ENCODE results near the gene RBM28. TPM values are rescaled to one million over a fixed set of nuclear protein-coding genes. Genes with fewer than 3 reads are reported as not detected.

The RBM28 gene
- total RNA-seq, 2 experiments from 2014 or later = 46.2 to 56.0 TPM

DNA sequence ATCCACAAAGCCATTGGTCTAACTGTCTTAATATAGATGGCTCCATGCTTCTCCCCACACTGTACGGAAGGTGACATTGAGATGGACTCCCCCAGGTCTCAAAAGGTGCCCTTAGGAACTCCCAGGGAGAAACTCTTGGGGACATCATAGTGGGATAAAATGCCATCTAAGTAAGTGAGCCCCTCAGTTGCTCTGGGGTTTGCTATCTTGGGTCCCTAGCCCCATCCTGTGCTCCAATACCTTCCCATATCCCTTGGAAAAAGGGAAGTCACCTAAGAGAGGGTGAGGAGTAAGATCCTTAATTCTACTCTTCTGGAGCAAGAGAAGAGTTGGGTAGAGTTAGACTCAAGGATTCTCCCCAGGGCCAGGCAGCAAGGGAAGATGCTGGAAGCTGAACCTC, 9.9 kb upstream of the RBM28 start:
- no peak overlapping the region for H3K27ac Mint-ChIP-seq
- H3K9me3 Mint-ChIP-seq = no peaks in the 10 kb centered on the region
- ChIA-PET CTCF (interaction anchor here (0.7 to 4.2 kb wide), 6 partner anchors 9 to 34 kb away, joined by 3 to 36 read pairs (median 4); partner anchors contain the start of gene RBM28), POLR2A (no interaction called here)
- H3K4me3 Mint-ChIP-seq = no peak overlapping the region
- peaks cover 5% of the 10 kb centered on the region for H3K4me1 Mint-ChIP-seq (ENCODE audit: low read depth)
- no peaks in the 10 kb centered on the region for H3K36me3 Mint-ChIP-seq
- intact Hi-C loops (cut with micrococcal nuclease) = no loop called here
- H3K27me3 Mint-ChIP-seq = peaks cover 30% of the 10 kb centered on the region
- no peak for DNase-seq

GRCh38 chr7:128353189-128353588, 9.5 kb upstream of the RBM28 start:
- CTCF ChIA-PET = interaction anchor here (0.6 to 4.2 kb wide), 8 partner anchors 9 to 72 kb away, joined by 3 to 36 read pairs (median 4); partner anchors contain the start of gene RBM28
- H3K27ac Mint-ChIP-seq = no peak overlapping the region
- POLR2A ChIA-PET = no interaction called here
- H3K36me3 Mint-ChIP-seq = no peaks in the 10 kb centered on the region
- no peak overlapping the region for H3K4me3 Mint-ChIP-seq
- H3K27me3 Mint-ChIP-seq = peaks cover 31% of the 10 kb centered on the region
- intact Hi-C loops (cut with micrococcal nuclease) = no loop called here
- no peaks in the 10 kb centered on the region for H3K9me3 Mint-ChIP-seq
- H3K4me1 Mint-ChIP-seq (ENCODE audit: low read depth) = peaks cover 5% of the 10 kb centered on the region
- DNase-seq = no peak

GRCh38 chr7:128352636-128353035, 8.9 kb upstream of the RBM28 start:
- ChIA-PET CTCF (interaction anchor here (0.6 to 4.2 kb wide), 7 partner anchors 10 to 73 kb away, joined by 3 to 36 read pairs (median 4); no protein-coding TSS in a partner anchor), POLR2A (no interaction called here)
- Mint-ChIP-seq H3K36me3 (no peaks in the 10 kb centered on the region), H3K9me3 (no peaks in the 10 kb centered on the region), H3K4me1 (ENCODE audit: low read depth) (peaks cover 5% of the 10 kb centered on the region), H3K27ac (no peak overlapping the region), H3K27me3 (peaks cover 31% of the 10 kb centered on the region), H3K4me3 (no peak overlapping the region)
- intact Hi-C loops (cut with micrococcal nuclease) = no loop called here
- DNase-seq = no peak

- ChIA-PET CTCF (interaction anchor here (1.1 to 9.0 kb wide), 5 partner anchors 10 to 73 kb away, joined by 4 to 507 read pairs (median 6); no protein-coding TSS in a partner anchor), POLR2A (no interaction called here)
- Mint-ChIP-seq H3K9me3 (no peaks in the 10 kb centered on the region), H3K27me3 (peaks cover 31% of the 10 kb centered on the region), H3K4me1 (ENCODE audit: low read depth) (peaks cover 5% of the 10 kb centered on the region), H3K27ac (no peak overlapping the region), H3K36me3 (no peaks in the 10 kb centered on the region), H3K4me3 (no peak overlapping the region)
- intact Hi-C loops (cut with micrococcal nuclease) = no loop called here
- DNase-seq = peak; percentile 42
Observed at GRCh38 chr7:128352153-128352537, 8.4 kb upstream of the RBM28 start.

GRCh38 chr7:128351296-128352152, 7.8 kb upstream of the RBM28 start:
- DNase-seq = peak; percentile 20
- no peaks in the 10 kb centered on the region for H3K36me3 Mint-ChIP-seq
- H3K27me3 Mint-ChIP-seq = peaks cover 31% of the 10 kb centered on the region
- H3K27ac Mint-ChIP-seq = no peak overlapping the region
- H3K4me3 Mint-ChIP-seq = no peak overlapping the region
- intact Hi-C loops (cut with micrococcal nuclease) = no loop called here
- POLR2A ChIA-PET = no interaction called here
- no peaks in the 10 kb centered on the region for H3K9me3 Mint-ChIP-seq
- CTCF ChIA-PET = interaction anchor here (1.0 to 9.0 kb wide), 4 partner anchors 33 to 75 kb away, joined by 3 to 507 read pairs (median 62); no protein-coding TSS in a partner anchor
- peaks cover 5% of the 10 kb centered on the region for H3K4me1 Mint-ChIP-seq (ENCODE audit: low read depth)

- Mint-ChIP-seq H3K4me3 (no peak overlapping the region), H3K9me3 (no peaks in the 10 kb centered on the region), H3K4me1 (ENCODE audit: low read depth) (peaks cover 5% of the 10 kb centered on the region), H3K27ac (no peak overlapping the region), H3K36me3 (no peaks in the 10 kb centered on the region), H3K27me3 (peaks cover 31% of the 10 kb centered on the region)
- ChIA-PET POLR2A (no interaction called here), CTCF (interaction anchor here (1.0 to 9.0 kb wide), 4 partner anchors 34 to 76 kb away, joined by 3 to 507 read pairs (median 62); no protein-coding TSS in a partner anchor)
- intact Hi-C loops (cut with micrococcal nuclease) = no loop called here
- no peak for DNase-seq
Observed at GRCh38 chr7:128350708-128351295, 7.1 kb upstream of the RBM28 start.

- H3K4me1 Mint-ChIP-seq (ENCODE audit: low read depth) = peaks cover 5% of the 10 kb centered on the region
- H3K4me3 Mint-ChIP-seq = no peak overlapping the region
- H3K36me3 Mint-ChIP-seq = no peaks in the 10 kb centered on the region
- intact Hi-C loops (cut with micrococcal nuclease) = no loop called here
- H3K27me3 Mint-ChIP-seq = peaks cover 31% of the 10 kb centered on the region
- no peak for DNase-seq
- no peaks in the 10 kb centered on the region for H3K9me3 Mint-ChIP-seq
- CTCF ChIA-PET = interaction anchor here (1.4 to 9.0 kb wide), 4 partner anchors 9 to 77 kb away, joined by 3 to 507 read pairs (median 73); no protein-coding TSS in a partner anchor
- H3K27ac Mint-ChIP-seq = no peak overlapping the region
- POLR2A ChIA-PET = no interaction called here
Observed at GRCh38 chr7:128349466-128349825, 5.7 kb upstream of the RBM28 start.

- CTCF ChIA-PET = interaction anchor here (0.6 to 9.0 kb wide), 32 partner anchors 8 to 536 kb away, joined by 3 to 507 read pairs (median 4); partner anchors contain the start of gene IMPDH1
- DNase-seq = peak; percentile 69
- intact Hi-C loops (cut with micrococcal nuclease) = loop anchor here (1.0 to 2.0 kb wide), 3 partner anchors 15 to 78 kb away; no protein-coding TSS in a partner anchor
- H3K36me3 Mint-ChIP-seq = no peaks in the 10 kb centered on the region
- POLR2A ChIA-PET = no interaction called here
- H3K9me3 Mint-ChIP-seq = no peaks in the 10 kb centered on the region
- no peak overlapping the region for H3K4me3 Mint-ChIP-seq
- H3K27me3 Mint-ChIP-seq = peaks cover 18% of the 10 kb centered on the region
- no peak overlapping the region for H3K27ac Mint-ChIP-seq
- peaks cover 7% of the 10 kb centered on the region for H3K4me1 Mint-ChIP-seq (ENCODE audit: low read depth)
Observed at GRCh38 chr7:128347647-128348097, 4.0 kb upstream of the RBM28 start.

- Mint-ChIP-seq H3K9me3 (no peaks in the 10 kb centered on the region), H3K27ac (peak overlapping the region; percentile 54), H3K36me3 (peaks cover 2% of the 10 kb centered on the region), H3K4me3 (peak overlapping the region; percentile 48), H3K4me1 (ENCODE audit: low read depth) (peaks cover 24% of the 10 kb centered on the region), H3K27me3 (peaks cover 6% of the 10 kb centered on the region)
- ChIA-PET CTCF (interaction anchor here (0.6 to 9.0 kb wide), 12 partner anchors 10 to 209 kb away, joined by 3 to 507 read pairs (median 4); partner anchors contain the start of gene HILPDA), POLR2A (interaction anchor here (0.6 to 1.3 kb wide), 5 partner anchors 14 to 453 kb away, joined by 3 to 9 read pairs (median 3); no protein-coding TSS in a partner anchor)
- no peak for DNase-seq
- intact Hi-C loops (cut with micrococcal nuclease) = loop anchor here (1.0 to 5.0 kb wide), 2 partner anchors 115 to 312 kb away; partner anchors contain the start of gene LRRC4
Observed at GRCh38 chr7:128344431-128344774, 695 bp upstream of the RBM28 start.

DNA sequence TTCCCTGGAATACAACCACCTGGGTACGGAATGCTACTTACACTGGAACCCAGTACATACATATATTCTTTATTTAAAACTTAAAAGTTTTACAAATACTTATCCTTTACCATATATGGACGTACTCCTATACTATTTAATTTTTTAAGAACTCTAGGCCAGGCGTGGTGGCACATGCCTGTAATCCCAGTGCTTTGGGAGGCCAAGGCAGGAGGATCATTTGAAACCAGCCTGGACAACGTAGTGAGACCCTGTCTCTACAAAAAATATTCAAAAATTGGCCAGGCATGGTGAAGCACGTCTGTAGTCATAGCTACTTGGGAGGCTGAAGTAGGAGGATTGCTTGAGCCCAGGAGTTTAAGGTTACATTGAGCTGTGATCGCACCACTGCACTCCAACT, 2.0 kb downstream of the RBM28 start:
- H3K4me1 Mint-ChIP-seq (ENCODE audit: low read depth) = peaks cover 24% of the 10 kb centered on the region
- POLR2A ChIA-PET = no interaction called here
- H3K36me3 Mint-ChIP-seq = peaks cover 22% of the 10 kb centered on the region
- CTCF ChIA-PET = interaction anchor here (1.2 to 5.4 kb wide), 3 partner anchors 39 to 48 kb away, joined by 4 to 24 read pairs (median 4); no protein-coding TSS in a partner anchor
- no peaks in the 10 kb centered on the region for H3K27me3 Mint-ChIP-seq
- intact Hi-C loops (cut with micrococcal nuclease) = loop anchor here (5.0 kb wide), 1 partner anchor 309 kb away; the partner anchor contains the start of gene LRRC4
- no peak overlapping the region for H3K27ac Mint-ChIP-seq
- no peak for DNase-seq
- H3K9me3 Mint-ChIP-seq = no peaks in the 10 kb centered on the region
- H3K4me3 Mint-ChIP-seq = no peak overlapping the region

DNA sequence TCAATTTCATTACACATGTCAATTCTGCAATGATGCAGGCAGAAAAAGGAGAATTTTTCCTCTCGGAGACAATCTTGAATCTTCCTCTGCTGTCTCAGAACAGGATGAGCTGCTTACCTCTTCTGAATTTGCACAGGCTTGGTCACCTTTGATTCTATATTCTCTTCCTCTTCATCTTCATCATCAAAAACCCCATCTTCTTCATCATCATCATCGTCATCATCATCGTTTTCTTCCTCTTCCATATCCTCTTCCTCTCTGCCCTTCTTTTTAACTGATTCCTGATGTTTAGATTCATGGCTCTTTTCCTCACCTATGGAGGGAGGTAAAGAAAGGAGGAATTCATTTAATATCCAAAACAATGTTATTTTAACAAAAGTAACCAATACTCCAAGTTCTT, 8.0 kb downstream of the RBM28 start:
- H3K27me3 Mint-ChIP-seq = no peaks in the 10 kb centered on the region

GRCh38 chr7:128324368-128324680, 19.4 kb downstream of the RBM28 start:
- no peaks in the 10 kb centered on the region for H3K9me3 Mint-ChIP-seq
- peaks cover 49% of the 10 kb centered on the region for H3K36me3 Mint-ChIP-seq
- H3K27me3 Mint-ChIP-seq = no peaks in the 10 kb centered on the region
- peaks cover 13% of the 10 kb centered on the region for H3K4me1 Mint-ChIP-seq (ENCODE audit: low read depth)
- ChIA-PET POLR2A (no interaction called here), CTCF (no interaction called here)
- intact Hi-C loops (cut with micrococcal nuclease) = no loop called here
- H3K4me3 Mint-ChIP-seq = no peak overlapping the region
- no peak overlapping the region for H3K27ac Mint-ChIP-seq
- DNase-seq = no peak

More for the DNA sequence above, 8.0 kb downstream of the RBM28 start:
- peaks cover 53% of the 10 kb centered on the region for H3K36me3 Mint-ChIP-seq
- no peak overlapping the region for H3K4me3 Mint-ChIP-seq
- H3K27ac Mint-ChIP-seq = no peak overlapping the region
- CTCF ChIA-PET = interaction anchor here (0.7 to 1.7 kb wide), 2 partner anchors 14 to 52 kb away, joined by 4 to 6 read pairs; no protein-coding TSS in a partner anchor
- DNase-seq = no peak
- intact Hi-C loops (cut with micrococcal nuclease) = no loop called here
- H3K4me1 Mint-ChIP-seq (ENCODE audit: low read depth) = peaks cover 4% of the 10 kb centered on the region
- POLR2A ChIA-PET = no interaction called here
- no peaks in the 10 kb centered on the region for H3K9me3 Mint-ChIP-seq

All from activated CD4-positive, alpha-beta memory T cell treated with anti-CD3 and anti-CD28 coated beads for 36 hours (primary cell).